GM19351 (cell line): Measurements from ENCODE around the gene NEDD4L.
A peak's percentile ranks its signal among the peaks of the same experiment; 100 is the strongest.
"Not testable (repeated sequence)": the region's sequence is repeated elsewhere in the genome, so short reads cannot be mapped to it uniquely, and the experiment has no call there.

Experiments
- ATAC-seq: cut with Tn5 transposase; IDR thresholded peaks from one replicate; pipeline ENCODE4 v1.9.1; 2021; ENCODE audit warnings: mild to moderate bottlenecking, moderate library complexity; ENCODE audit not compliant: unreplicated experiment

Gene NEDD4L

DNA sequence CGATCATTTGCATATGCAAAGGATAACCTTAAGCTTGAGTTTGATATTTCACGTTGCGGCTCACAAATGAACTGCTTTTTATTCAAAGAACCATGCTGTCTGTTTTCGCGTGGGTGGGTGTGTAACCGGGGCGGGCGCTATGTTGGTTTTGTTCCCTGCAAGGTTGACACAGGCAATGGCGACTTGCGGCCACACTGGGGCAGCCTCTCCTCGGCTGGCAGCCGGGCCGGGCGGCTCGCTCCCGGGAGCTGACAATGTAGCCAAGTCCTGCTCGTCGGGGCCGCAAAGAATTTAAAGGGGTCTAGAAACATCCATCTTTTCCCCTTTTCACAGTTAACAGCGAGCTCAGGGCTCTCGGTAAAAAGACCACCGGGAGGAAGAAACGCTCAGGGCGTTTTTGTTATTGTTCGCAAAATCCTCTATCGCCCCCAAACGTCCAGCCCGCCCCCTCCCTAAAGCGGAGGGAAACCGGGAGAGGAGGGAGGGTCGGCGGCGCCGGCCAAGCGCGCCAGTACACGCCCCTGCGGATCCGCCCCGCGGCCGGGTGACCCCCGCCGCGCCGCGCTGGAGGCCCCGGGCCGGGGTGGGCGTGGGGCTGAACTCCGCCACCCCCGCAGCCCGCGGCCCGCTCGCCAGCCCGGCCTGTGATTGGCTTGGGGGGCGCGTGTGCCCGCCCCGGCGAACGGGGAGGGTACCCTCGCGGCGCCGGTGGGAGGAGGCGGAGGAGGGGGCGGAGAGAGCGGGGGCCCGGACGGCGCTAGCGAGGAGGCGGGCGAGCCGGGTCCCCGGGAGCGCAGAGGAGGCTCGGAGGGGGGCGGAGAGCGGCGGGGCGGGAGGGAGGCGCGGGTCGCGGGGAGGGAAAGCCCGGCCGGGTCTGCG lies at the start of gene NEDD4L:
Gene NEDD4L (plus strand): TSS at position 736 of the 879 bp plus-strand sequence. CDS start 435 bp downstream, outside the sequence.
- peak; percentile 69 for ATAC-seq

DNA sequence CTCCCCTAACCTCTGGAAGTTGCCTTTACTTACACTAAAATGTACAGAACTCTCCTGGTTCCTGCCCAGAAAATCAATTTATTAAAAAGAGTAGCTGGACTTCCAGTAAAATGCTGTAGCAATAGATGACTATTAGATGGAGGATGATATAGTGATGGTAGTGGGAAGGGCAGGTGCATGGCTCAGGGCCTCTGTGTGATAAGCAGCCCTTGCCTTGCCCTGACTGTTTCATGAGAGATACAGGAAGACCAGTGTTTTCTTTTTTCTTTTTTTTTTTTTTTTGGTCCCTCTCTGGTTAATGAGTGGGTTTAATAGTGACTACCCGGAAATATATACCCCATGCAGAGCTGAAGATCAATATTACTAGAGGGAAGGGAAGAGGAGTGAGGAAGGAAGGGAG lies 48.7 kb upstream of the NEDD4L start:
- no peak for ATAC-seq

DNA sequence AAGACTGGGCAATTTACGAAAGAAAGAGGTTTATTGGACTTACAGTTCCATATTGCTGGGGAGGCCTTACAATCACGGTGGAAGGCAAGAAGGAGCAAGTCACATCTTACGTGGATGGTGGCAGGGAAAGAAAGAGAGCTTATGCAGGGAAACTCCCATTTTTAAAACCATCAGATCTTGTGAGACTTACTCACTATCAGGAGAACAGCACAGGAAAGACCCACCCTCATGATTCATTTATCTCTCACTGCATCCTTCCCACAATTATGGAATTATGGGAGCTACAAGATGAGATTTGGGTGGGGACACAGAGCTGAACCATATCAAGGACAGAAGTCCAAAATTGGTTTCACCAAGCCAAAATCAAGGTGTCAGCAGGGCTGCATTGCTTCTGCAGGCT lies 47.1 kb upstream of the NEDD4L start:
- ATAC-seq = not testable (repeated sequence)

DNA sequence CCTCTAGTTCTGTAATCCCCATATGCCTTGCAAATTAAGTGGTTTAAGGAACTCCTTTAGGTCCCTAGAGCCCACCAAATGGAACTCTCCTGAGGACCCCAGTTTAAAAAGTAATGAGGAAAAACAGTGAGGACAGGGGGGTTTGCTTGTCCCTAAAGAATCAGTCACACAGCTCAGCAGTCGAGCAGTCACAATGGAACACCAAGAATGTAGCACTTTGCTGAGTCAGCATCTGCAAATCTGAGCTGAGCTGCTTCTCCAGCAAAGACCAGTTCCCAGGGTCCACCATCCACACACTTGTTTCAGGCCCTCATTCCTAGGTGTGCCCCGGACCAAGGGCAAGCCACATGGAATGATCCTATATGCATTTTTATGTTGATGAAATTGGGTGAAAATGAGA lies 46.2 kb upstream of the NEDD4L start:
- no peak for ATAC-seq

DNA sequence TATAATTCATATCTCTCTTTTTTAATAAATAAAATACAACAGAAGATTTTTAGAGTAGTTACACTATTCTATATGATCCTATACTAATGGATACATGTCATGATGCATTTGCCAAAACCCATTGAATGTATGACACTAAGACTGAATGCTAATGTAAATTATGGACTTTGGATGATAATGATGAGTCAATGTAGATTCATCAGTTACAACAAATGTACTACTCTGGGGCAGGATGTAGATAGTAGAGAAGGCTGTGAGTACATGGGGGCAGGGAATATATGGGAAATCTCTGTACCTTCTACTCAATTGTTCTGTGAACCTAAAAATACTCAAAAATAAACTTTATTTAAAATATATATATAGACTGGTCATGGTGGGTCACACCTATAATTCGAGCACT lies 45.6 kb upstream of the NEDD4L start:
- ATAC-seq = no peak

DNA sequence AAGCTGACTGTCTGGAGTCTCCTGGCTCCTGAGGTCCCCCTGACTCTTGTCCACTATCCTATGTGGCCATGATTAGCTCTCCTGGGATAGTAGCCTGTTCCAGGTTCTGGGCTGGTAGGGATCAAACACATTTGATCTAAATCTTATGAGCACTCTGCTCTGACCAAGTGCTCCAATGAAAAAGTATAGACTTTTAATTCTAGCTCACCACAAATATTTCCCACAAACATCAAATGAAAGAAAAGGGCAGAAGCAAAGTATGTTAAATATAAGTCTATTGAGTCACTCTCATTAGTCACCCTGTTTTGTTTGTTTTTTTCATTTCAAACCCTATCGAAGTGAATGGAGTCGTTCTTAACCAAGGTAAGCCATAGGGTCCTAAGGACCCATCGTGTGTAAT lies 39.7 kb upstream of the NEDD4L start:
- ATAC-seq = no peak

DNA sequence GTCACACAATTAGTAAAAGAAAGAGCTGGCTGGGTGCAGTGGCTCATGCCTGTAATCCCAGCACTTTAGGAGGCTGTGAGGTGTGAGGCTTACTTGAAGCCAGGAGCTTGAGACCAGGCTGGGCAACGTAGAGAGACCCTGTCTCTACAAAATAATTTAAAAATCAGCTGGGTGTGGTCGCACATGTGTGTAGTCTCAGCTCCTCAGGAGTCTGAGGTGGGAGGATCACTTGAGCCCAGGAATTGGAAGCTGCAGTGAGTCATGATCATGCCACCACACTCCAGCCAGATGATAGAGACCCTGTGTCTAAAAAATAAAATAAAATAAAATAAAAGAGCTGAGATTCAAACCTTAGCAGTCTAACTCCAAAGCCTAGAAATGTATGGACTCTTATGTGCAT lies 39.0 kb upstream of the NEDD4L start:
- ATAC-seq = no peak

DNA sequence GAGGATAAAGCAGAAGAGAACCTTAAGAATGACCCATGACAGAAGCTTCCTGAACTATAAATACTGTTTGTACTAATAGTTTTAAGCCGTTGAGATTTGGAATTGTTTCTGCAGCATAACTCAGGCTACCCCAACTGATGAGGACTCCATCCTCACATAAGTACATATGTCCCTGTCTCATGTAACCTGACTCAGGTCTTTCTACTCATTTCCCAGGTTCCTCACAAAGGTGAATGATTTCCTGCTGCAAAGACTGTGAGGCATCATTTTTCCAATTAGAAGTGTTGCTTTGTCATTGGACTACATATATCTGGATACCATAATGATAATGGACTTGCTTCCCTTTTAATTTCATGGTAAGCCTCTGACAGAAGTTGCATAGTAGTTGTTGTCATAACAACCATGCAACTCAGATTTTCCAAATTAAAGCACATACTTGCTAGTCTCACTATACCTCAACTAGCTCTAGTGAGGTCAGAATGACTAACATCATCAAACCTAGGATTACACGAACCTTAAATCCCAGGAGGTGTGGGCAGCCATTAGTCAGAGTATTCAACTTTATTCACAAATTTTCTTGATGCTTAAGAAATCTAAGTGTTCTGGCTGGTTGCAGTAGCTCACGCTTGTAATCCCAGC lies 38.0 kb upstream of the NEDD4L start:
- no peak for ATAC-seq

DNA sequence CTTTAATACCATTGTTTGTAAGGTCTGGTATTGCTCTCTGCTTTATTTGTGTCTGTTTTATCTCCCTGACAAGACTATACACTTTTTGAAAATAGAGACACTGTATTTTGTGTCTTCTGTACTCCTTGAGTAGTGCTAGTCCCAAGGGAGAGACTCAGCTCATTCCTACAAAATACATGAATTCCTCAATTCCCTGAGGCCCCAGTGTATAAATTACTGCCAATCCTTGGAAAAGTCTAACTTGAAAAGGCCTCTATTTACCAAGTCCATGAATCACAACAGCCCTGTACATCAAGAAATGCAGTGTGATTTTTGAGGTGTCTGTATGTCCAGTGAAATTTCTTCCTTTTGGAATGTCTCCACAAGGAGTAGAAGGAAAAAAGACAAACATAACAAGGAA lies 34.9 kb upstream of the NEDD4L start:
- no peak for ATAC-seq

DNA sequence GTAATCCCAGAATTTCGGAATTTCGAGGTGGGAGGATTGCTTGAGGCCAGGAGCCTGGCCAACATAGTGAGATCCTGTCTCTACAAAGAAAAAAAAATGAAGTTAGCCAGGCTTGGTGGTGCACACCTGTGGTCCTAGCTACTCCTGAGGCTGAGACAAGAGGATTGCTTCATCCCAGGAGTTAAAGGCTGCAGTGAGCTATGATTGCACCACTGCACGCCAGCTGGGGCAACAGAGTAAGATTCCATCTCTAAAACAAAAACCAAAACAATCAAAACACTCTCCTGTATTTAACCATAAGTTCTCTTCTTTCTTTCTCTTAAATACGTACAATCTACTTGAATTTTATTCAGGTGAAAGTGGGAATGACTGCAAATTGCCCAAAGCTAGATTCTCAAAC lies 33.8 kb upstream of the NEDD4L start:
- no peak for ATAC-seq

DNA sequence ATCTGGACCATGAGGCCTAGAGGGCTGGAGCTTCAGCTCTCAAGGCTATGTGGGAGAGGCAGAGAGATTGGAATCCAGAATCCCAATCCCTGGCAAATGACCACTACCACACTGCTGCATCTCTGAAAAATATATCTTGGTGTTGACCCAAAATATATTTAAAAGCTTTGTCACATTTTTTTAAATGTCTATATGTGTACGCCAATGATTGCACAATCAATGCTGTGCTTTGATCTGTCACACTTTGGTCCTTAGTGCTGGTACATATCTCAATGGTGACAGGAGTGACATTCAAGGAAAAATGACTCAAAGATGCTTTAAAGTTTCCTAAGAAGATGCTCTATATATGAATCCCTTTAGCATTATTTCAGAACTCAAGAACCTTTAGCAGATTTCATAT lies 31.7 kb upstream of the NEDD4L start:
- no peak for ATAC-seq

DNA sequence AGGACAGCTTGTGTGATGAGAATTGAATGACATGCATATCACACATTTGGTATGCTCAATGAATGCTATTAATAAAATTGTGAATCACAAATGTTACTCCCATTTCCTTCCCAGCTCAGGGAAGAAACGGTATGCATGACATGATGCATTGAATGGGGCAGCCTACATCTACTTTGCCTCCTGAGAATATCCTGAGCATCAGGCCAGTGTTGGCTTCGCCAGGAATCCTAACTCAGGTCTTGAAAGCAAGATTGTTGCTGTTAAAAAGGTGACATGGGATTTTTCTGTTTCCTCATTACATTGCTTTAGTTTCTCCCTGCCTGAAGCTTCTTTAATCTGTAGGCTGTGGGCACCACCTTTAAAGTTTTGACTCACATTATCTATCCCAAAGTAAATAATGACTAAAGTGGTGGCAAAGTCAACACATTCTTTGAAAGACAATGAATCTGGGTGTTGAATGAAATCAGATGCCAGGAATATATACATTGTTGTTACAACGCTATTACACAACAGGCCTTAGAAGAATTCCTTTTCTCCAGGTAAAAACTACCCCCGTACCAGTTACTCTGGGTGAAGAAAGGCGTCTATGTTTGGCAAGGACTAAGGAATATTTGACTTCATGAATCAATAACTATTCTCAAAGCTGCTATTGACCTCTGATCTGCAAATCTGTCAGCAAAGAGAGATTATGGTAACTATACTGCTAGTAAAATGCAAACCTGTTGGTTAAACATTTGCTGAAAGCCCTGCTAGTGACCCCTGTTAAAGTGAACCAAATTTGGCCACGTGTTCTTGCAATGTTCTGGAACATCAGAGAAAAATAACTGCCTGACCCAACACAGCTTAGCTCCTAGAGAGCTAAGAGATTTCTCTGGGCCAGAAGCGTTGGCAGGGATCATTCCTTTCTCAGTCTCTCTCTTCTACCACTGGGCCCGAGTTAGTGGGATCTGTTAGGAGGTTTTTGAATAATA lies 30.5 kb upstream of the NEDD4L start:
- no peak for ATAC-seq

DNA sequence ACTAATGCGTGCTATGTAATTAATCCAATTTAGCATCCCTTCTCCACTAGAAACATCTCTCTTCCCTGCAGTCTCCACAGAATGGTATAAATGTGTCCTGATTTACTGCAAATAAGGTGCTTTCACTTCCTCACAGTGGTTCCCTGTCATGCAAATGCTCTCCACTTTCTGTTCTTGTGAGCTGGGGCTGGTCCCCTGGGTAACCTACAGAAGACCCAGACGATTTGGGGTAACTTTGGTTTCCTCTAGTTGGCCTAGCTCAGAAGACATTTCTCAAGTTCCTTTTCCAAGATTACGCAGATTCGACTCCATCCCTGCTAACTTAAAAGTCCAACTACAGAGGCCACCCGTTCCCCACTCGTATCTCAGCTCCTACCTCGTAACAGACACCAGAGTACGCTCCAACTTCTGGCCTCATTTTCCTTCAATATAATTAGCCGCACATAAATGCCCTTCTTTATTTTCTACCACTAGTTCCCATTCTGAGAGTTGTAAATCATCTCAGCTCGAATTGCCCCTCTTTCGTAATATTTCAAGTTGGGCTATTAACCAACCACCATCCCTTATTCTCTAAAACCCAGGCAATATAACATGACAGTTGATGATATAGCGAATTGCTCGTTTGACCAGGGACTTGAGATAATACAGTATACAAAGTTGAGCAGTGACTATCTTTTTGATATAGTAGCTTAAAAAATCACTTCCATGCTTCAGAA lies 28.8 kb upstream of the NEDD4L start:
- peak; percentile 100 for ATAC-seq

DNA sequence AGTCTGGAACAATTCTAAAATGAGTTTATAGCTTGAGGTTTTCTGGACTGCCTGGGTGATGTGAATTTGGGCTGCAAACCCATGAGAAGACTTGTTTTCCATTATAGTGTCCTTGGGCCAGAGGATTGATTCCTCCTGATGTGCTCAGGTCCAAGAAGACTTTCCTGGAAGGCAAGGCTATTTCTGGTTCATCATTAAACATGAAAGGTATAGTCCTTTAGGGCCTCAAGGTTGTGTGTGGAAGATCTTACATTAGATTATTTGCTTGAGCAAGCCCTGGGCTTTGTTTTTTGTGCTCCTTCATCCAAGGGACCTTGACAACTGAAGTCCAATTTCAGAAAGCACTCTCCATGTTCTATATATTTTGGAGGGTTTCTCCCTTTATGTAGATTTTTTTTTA lies 26.8 kb upstream of the NEDD4L start:
- ATAC-seq = no peak

DNA sequence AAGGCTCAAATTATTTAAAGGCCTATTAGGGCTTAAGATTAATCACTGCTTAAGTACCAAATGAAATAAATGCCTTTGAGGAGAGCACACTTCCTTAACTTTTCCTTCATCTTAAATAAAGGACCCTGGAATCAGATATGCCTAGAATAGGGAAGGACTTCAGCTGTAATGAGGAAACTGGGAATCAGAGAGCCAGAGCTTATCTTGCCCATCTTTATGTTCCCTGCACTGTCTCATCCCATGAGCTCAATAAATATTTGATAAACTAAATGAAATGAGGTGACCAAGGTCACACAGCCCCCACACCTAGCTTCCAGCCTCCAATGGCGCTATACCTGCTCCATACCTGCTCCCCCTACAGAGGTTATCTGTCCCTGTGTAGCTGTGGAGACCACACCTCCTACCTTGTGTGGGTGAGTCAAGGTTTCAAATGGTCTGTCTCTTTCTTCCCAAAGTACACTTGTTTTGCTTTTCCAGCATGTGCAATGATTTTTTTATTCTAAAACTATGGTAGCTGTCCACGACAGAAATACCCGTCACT lies 23.4 kb upstream of the NEDD4L start:
- ATAC-seq = no peak

DNA sequence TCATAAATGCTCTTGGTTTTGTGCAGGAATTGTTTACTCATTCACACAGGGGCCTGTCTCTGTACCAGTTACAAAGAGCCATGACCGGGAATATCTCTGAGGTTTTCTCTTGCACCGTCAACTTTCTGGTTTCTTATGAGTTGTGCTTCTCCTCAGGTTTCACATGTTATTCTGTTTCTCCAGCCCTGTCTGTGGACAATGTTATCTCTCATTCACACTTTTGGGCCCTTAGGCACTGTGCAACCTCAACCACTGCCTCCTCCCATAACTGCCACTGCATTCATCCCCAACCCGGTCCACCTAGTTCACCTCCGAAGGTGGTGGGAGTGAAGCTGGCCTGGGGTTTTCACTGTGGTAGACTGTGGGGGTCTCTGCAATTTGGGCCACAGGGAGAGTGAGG lies 22.5 kb upstream of the NEDD4L start:
- ATAC-seq = no peak

DNA sequence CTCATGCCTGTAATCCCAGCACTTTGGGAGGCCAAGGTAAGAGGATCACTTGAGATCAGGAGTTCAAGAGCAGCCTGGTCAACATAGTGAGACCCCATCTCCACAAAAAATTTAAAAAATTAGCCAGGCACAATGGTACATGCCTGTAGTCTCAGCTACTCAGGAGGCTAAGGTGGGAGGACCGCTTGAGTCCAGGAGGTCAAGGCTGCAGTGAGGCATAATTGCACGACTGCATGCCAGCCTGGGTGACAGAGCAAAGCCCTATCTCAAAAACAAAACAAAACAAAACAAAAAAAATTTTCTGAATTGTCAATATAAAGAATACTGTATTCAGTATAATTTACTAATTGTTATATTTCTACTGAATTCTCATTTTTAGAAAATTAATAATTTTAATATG lies 20.9 kb upstream of the NEDD4L start:
- no peak for ATAC-seq

DNA sequence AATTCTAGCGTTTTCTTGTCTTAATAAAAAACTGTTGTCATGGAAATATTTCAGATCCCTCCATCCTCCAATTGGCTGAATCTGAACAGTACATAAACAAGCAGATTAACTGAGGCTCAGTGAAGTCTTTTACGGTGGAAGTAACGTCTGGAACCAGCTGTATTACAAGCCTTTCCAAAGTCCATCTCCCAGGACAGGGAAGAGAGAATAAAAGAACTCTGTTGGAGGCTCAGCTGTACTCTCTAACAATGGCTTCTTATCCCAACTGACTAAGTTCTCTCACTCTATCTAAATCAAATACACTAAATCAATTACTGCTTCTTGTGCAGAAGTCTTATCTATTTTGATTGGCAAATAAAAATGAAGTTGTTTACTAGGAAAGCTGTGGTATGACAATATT lies 19.9 kb upstream of the NEDD4L start:
- no peak for ATAC-seq

DNA sequence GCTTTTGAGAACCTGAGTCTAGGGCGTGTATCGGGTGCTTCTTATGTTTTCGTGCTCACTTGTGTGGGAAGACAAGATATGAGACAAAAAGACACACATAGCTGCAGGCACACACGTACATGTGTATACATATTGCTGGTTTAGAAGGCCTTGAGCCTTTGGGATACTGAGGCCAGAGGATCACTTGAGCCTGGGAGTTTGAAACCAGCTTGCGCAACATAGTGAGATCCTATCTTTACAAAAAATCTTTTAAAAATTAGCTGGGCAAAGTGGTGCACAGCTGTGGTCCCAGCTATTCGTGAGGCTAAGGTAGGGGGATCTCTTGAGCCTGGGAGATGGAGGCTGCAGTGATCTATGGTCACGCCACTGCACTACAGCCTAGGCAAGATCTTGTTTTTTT lies 18.8 kb upstream of the NEDD4L start:
- ATAC-seq = no peak

DNA sequence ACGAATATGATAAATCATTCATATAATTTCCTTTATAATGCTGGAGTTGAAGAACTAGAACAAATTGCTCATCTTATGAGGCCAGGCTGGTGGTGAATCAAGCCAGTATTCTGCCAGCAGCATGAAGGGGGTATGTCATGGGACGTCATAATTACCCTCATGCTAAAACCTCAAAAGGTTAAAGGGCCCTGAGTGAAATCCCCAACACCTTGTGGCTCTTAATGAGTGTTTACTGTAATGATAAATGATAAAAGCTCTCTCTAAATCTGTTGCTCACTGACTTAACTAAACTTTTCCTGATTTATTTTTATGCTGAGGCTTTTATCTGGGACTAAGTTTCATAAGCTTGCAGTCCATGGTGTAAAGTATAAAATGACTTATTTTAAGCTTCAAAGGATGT lies 18.3 kb upstream of the NEDD4L start:
- ATAC-seq = no peak
